Gastroesophageal sphincter (tissue), 3 donors: ENCODE data around the gene YBX1.

Source experiments
- EP300 ChIP-seq: sonication (generic); formaldehyde crosslinking; IDR thresholded peaks from one replicate; pipeline ENCODE4 v1.6.1; 2017; ENCODE audit warnings: antibody characterized with exemption, mild to moderate bottlenecking
- POLR2A ChIP-seq, 2 donors: fragments of 450-650 bp; IDR thresholded peaks; one replicate each; pipeline ENCODE4 v1.6.1; 2017; ENCODE audit warnings: antibody characterized with exemption in 2 of 2, mild to moderate bottlenecking in 2 of 2, moderate library complexity in 1 of 2
- TF ChIP-seq, protein P1 (sequence below), 4 experiments: fragments of 200-600 bp in 2 of 4; fragments of 450-650 bp in 2 of 4; sonication (generic) in 1 of 4; IDR thresholded peaks; one replicate each; pipeline ENCODE4 v1.5.1; 2017 to 2019; ENCODE audit warnings: antibody characterized with exemption in 4 of 4, mild to moderate bottlenecking in 2 of 4, moderate library complexity in 2 of 4

DNA sequence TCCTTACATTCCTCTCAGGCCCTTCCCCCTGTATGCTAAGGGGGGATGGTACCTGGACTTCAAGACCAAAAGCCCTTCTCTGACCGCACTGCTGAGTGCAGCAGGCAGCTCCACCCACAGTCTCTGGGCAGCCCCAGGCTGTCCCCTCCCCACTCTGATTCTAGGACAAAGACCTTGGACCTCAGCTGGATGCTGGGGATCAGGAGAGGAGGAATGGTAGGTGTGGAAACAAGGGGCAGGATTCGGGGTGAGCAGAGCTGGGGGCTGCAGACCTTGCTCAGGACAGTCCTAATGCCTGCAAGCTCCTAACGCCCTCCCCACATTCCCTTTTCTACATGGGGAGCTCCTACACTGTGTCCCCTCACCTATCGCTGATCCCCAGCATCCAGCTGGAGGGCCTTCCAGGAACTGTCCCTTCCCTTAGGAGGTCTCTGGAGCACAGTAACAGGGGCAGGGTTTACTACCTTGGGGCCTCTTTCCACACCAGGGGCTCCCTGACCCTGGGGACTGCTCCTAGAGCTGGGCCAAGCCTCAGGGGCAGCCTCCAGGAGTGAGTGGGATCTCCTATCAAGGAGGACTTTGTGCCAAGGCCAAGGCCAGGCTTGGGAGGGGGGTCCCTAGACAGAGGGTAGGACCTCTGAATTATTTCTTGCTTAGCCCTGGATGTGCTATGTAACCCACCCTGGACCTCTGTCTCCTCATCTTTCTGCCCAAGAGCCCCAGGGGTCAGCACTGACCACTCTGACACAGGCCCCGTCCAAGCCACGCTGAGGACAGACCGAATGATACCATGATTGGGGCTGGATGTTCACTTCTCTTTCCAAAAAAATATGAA is 52.2 kb downstream of the YBX1 start:
- TF ChIP-seq, protein P1, sequence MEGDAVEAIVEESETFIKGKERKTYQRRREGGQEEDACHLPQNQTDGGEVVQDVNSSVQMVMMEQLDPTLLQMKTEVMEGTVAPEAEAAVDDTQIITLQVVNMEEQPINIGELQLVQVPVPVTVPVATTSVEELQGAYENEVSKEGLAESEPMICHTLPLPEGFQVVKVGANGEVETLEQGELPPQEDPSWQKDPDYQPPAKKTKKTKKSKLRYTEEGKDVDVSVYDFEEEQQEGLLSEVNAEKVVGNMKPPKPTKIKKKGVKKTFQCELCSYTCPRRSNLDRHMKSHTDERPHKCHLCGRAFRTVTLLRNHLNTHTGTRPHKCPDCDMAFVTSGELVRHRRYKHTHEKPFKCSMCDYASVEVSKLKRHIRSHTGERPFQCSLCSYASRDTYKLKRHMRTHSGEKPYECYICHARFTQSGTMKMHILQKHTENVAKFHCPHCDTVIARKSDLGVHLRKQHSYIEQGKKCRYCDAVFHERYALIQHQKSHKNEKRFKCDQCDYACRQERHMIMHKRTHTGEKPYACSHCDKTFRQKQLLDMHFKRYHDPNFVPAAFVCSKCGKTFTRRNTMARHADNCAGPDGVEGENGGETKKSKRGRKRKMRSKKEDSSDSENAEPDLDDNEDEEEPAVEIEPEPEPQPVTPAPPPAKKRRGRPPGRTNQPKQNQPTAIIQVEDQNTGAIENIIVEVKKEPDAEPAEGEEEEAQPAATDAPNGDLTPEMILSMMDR (IDR thresholded peaks at IDR 0.05), result no peak
- TF ChIP-seq POLR2A (IDR thresholded peaks at IDR 0.05) (no peak), EP300 (no peak)
